MM.1S (cell line): ENCODE data around the gene MTFMT.

ENCODE experiments used
- EZH2phosphoT487 ChIP-seq: fragments of 300-600 bp; sonication (generic); IDR thresholded peaks from 2 replicates; pipeline ENCODE4 v1.6.1; 2018; ENCODE audit warnings: antibody characterized with exemption, low read length
- TF ChIP-seq, protein P1 (sequence below): fragments of 300-600 bp; sonication (generic); IDR thresholded peaks from 2 replicates; pipeline ENCODE4 v1.5.1; 2016; ENCODE audit warnings: antibody characterized with exemption, low read length, mixed read lengths

DNA sequence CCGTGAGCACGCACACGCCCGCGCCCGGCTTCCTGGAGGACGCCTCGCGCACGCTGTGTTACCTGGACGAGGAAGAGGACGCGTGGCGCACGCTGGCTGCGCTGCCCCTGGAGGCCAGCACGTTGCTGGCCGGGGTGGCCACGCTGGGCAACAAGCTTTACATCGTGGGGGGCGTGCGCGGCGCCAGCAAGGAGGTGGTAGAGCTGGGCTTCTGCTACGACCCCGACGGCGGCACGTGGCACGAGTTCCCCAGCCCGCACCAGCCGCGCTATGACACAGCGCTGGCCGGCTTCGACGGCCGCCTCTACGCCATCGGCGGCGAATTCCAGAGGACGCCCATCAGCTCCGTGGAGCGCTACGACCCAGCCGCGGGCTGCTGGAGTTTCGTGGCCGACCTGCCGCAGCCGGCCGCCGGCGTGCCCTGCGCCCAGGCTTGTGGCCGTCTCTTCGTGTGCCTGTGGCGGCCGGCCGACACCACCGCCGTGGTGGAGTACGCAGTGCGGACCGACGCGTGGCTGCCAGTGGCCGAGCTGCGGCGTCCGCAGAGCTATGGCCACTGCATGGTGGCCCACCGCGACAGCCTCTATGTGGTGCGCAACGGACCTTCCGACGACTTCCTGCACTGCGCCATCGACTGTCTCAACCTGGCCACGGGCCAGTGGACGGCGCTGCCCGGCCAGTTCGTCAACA lies 48.0 kb upstream of the MTFMT start:
- TF ChIP-seq, protein P1, sequence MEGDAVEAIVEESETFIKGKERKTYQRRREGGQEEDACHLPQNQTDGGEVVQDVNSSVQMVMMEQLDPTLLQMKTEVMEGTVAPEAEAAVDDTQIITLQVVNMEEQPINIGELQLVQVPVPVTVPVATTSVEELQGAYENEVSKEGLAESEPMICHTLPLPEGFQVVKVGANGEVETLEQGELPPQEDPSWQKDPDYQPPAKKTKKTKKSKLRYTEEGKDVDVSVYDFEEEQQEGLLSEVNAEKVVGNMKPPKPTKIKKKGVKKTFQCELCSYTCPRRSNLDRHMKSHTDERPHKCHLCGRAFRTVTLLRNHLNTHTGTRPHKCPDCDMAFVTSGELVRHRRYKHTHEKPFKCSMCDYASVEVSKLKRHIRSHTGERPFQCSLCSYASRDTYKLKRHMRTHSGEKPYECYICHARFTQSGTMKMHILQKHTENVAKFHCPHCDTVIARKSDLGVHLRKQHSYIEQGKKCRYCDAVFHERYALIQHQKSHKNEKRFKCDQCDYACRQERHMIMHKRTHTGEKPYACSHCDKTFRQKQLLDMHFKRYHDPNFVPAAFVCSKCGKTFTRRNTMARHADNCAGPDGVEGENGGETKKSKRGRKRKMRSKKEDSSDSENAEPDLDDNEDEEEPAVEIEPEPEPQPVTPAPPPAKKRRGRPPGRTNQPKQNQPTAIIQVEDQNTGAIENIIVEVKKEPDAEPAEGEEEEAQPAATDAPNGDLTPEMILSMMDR: no peak
- no peak for TF ChIP-seq EZH2phosphoT487
